ENCODE results near the gene CD37.
"Not testable (repeated sequence)": the region's sequence is repeated elsewhere in the genome, so short reads cannot be mapped to it uniquely, and the experiment has no call there.

GRCh38 chr19:49331187-49331586 lies 4.0 kb upstream of the CD37 start:
- TF ChIP-seq POLR2A (IDR thresholded peaks at IDR 0.05; ENCODE audit: low read length); GATA1 (IDR thresholded peaks at IDR 0.05; ENCODE audit: low read depth, low read length): not testable (repeated sequence)

All from erythroblast (primary cell).